HG02884 (cell line): ENCODE results near the gene ASMTL.
"Not testable (repeated sequence)": the region's sequence is repeated elsewhere in the genome, so short reads cannot be mapped to it uniquely, and the experiment has no call there.

Experiments used
- ATAC-seq: cut with Tn5 transposase; IDR thresholded peaks from one replicate; pipeline ENCODE4 v1.9.1; 2021; ENCODE audit warnings: mild to moderate bottlenecking, moderate library complexity; ENCODE audit not compliant: unreplicated experiment

Gene ASMTL

GRCh38 chrX:1416327-1416784, 36.4 kb downstream of the ASMTL start:
- ATAC-seq = no peak

DNA sequence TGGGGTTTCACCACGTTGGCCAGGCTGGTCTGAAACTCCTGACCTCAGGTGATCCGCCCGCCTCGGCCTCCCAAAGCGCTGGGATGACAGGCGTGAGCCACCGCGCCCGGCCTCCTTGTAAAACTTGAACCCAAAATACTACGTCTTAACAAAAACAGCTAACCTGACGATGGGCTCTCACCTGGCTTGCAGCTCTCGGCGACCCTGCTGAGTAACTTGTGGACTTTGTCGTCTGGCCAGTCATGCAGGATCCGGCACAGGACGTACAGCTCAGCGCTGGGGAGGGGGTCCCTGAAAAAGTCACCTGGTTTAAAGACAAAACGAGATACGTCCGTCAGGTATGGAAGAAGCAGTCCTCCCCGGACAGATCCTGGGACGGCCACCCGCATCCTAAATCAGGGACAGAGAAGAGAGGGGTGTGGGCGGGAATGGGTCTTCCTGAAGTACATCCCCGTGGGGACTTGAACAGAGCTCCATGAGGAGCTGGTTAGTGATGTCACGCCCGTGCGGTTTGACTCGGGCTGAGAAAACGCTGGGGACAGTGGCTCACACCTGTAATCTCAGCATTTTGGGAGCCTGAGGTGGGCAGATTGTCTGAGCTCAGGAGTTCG, 40.1 kb downstream of the ASMTL start:
- no peak for ATAC-seq

DNA sequence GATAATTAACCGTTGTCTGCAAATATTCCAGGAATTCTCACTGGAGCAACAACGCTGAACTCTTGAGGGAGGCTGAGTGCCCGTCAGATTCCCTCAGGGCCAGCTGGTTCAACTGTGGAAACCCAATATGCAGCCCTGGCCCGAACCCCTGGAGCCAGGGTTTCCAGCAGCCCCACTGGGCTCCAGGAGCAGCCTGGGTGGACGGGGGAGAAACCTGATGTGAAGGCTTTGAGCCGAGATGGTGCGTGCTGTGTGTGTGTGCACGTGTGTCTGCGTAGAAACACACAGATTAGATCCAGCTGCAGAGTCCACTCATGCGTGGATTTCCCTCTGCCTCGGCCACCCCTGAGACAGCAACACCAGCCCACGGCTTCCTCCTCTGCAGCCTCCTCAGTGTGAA, 41.4 kb downstream of the ASMTL start:
- no peak for ATAC-seq

DNA sequence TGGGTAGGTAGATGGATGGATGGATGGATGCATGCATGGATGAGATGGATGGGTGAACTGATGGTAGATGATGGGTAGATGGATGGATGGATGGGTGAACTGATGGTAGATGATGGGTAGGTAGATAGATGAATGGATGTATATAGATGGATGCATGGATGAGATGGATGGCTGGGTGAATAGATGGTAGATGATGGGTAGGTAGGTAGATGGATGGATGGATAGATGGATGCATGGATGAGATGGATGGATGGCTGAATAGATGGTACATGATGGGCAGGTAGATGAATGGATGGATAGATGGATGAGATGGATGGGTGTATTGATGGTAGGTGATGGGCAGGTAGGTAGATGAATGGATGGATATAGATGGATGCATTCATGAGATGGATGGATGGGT, 45.7 kb downstream of the ASMTL start:
- ATAC-seq = no peak

GRCh38 chrX:1405769-1406168, 46.9 kb downstream of the ASMTL start:
- not testable (repeated sequence) for ATAC-seq

GRCh38 chrX:1403867-1404266, 48.8 kb downstream of the ASMTL start:
- ATAC-seq = not testable (repeated sequence)

- no peak for ATAC-seq
Observed at GRCh38 chrX:1403228-1403627, 49.5 kb downstream of the ASMTL start.

GRCh38 chrX:1401611-1402430, 50.9 kb downstream of the ASMTL start:
- no peak for ATAC-seq

GRCh38 chrX:1400742-1401471, 51.8 kb downstream of the ASMTL start:
- no peak for ATAC-seq

GRCh38 chrX:1400049-1400448, 52.7 kb downstream of the ASMTL start:
- no peak for ATAC-seq

DNA sequence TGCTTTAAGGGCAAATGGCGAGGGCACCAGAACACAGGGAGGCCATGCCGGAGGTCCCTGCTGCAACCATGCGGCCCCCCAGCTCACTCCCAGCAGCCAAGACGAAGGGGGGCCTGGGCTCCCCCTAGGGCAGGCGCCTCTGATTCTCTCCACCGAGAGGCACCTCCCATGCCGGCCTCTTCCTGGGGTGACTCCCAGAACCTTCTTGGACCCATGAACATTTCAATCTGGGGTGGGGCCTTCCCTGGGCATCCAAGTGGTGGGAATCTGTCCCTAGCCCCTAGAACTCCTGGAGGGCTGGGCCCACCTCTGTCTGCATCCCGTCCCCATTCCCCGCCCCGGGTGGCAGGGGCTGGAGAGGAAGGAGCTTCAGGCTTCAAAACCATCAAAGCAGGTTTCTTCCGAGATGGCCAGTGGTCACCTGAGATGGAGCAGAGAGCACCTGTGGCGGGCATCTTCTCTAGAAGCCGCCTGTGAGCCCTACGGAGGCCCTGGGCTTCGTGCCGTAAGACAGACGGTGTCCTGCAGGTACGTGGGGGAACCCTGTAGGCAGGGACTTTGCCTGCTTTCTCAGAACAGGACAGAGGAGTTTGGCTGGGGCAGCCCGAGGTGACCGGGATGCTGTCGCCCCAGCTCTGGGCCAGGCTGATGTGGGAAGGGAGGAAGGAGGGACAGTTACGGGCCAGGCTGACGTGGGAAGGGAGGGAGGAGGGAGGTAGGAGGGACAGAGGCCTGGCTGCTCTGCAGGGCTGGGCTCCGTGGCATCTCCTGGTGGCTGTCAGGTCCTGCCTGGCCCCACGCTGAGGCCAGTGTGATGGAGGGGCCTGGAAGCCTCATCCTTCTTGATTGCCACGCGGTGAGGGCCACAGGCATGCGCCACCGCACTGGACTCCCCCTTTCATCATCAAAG, 54.0 kb downstream of the ASMTL start:
- ATAC-seq = no peak

DNA sequence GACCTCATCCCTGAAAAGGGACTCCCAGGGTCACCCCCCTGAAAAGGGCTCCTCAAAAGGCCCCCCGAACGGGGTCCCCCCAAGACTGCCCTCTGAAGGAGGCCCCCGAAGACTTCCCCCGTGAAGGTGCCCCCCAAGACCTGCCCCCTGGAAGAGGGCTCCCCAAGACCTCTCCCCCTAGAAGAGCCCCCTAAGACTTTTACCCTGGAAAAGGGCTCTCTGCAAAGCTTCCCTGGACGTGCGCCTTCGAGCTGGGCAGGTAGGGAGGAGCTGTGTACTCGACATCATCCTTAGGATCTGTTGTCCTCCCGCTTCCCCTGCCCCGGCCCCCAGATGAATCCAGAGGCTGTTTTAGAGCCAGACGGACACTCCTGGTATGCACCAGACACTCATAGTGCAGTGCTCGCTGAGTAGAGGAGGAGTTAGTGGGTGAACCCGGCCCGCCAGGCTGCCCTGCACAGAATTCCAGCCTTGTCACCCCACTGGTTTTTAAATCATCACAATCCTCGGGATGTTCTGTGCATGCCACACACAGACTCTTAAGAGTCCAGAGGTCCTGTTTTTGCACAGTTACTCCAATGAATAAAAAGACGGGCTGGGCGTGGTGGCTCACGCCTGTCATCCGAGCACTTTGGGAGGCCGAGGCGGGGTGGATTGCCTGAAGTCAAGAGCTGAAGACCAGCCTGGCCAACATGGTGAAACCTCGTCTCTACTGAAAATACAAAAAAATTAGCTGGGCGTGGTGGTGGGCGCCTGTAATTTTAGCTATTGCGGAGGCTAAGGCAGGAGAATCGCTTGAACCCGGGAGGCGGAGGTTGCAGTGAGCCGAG, 55.1 kb downstream of the ASMTL start:
- ATAC-seq = no peak

DNA sequence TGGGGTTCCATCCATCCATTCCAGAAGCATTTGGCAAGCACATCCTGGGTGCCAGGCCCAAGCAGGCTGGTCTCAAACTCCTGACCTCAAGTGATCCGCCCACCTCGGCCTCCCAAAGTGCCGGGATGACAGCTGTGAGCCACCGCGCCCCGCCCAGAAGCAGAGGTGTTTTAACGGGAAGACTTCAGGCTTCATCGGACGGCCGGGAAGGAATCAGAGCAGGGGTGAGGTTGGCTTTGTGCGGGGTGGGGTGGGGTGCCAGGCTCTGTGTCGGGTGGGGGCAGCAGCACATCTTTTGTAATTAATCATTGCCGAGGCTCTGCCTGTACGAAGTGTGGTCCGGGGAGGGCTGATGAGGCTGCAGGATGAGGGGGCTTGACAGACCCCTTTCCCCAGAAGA, 55.7 kb downstream of the ASMTL start:
- ATAC-seq = no peak

DNA sequence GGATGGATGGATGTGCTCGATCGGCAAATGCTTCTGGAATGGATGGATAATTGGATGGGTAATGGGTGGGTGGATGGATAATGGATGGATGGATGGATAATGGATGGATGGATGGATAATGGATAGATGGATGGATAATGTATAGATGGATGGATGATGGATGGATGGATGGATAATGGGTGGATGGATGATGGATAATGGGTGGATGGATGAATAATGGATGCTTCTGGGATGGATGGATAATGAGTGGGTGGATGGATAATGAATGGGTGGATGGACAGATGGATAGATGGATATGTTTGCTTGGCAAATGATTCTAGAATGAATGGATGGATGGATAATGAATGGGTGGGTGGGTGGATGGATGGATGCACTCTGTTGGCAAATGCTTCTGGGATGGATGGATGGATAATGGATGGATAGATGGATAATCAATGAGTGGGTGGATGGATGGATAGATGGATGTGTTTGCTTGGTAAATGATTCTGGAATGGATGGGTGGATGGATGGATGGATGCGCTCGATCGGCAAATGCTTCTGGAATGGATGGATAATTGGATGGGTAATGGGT, 57.0 kb downstream of the ASMTL start:
- ATAC-seq = no peak

GRCh38 chrX:1394731-1395501, 57.8 kb downstream of the ASMTL start:
- no peak for ATAC-seq

DNA sequence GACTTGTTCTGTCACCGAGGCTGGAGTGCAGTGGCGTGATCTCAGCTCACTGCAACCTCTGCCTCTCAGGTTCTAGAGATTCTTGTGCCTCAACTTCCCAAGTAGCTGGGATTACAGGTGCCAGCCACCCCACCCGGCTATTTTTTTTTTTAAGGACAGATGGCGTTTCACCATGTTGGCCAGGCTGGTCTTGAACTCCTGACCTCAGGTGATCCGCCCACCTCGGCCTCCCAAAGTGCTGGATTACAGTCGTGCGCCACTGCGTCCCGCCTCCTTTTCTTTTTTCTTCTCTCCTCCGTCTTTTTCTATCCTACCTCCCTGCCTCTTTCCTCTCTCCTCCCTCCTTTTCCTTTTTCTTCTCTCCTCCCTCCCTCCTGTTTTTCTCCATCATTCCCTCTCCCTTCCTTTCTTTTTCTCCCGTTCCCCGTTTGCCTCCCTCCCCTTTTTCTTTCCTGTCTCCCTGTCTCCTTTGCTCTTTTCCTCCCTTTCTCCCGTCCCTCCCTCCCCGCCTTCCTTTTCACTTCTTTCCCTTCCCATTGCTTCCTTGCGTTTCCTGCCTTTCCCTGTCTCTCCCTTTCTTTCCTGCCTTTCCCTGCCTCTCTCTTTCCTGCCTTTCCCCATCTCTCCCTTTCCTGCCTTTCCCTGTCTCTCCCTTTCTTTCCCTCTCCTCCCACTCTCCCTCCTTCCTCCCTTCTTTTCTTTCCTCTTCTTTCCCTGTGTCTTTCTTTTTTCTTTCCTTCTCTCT, 58.7 kb downstream of the ASMTL start:
- no peak for ATAC-seq

DNA sequence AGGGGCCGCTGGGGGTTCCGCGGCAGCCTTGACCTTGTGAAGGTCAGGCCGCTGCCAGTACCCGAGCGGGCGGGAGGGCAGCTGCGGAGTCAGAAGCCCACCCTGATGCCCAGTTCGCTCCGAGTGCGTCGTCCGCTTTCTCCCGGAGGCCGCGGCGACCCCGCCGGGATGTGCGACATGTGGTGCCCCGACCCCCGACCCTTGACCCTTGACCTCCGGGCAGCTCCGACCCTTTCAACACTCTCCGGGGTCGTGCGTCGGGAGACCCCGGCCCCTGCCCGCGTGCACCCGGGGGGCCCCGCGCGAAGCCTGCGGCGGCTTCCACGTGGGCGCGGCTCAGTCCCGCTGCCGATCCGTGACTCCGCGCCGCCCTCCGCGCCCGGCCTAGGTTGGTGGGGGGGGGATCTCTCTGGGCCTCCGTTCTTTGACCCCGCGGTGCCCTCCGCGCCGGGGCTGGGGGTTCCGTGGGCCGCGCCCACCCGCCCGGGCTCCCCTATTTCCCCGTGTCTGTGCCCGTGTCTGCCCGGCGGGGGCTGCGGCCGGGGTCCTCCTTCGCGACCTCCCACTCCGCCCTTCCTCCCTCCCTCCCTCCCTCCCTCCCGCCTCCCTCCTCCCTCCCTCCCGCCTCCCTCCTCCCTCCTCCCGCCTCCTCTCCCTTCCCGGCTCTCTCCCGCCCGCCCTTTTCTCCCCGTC, 60.2 kb downstream of the ASMTL start:
- peak; percentile 29 for ATAC-seq
